Upper lobe of right lung (tissue), 1 donor: ENCODE data around the gene FKBP10. TPM values are rescaled to one million over a fixed set of nuclear protein-coding genes. Genes with fewer than 3 reads are reported as not detected.

Source experiments
- ATAC-seq: fragments of 200-7000 bp; cut with Tn5 transposase; one replicate; pipeline ENCODE4 v1.9.1; 2020; ENCODE audit warnings: mild to moderate bottlenecking, moderate library complexity
- DNase-seq: peaks from one replicate; pipeline ENCODE4 v3.0.0-alpha.2; 2020
- H3K27ac ChIP-seq: fragments of 200-600 bp; one replicate; pipeline ENCODE4 v1.8.0; 2022
- H3K27me3 ChIP-seq: fragments of 200-600 bp; one replicate; pipeline ENCODE4 v1.8.0; 2022; ENCODE audit warnings: mild to moderate bottlenecking
- H3K36me3 ChIP-seq: fragments of 200-600 bp; one replicate; pipeline ENCODE4 v1.8.0; 2022
- H3K4me1 ChIP-seq: fragments of 200-600 bp; one replicate; pipeline ENCODE4 v1.8.0; 2022
- H3K4me3 ChIP-seq: fragments of 200-600 bp; one replicate; pipeline ENCODE4 v1.8.0; 2022; ENCODE audit warnings: mild to moderate bottlenecking
- H3K9me3 ChIP-seq: fragments of 200-600 bp; one replicate; pipeline ENCODE4 v1.8.0; 2022
- intact Hi-C: fragments of 100-400 bp; cut with DNase I; formaldehyde crosslinking; loops from one replicate; pipeline ENCODE4 v1.11.0; 2022
- total RNA-seq: library from RNA; stranded (reverse); fragmentation: NEBNext Ultra II Directional; extraction: Animal tissue kit (Norgen Biotek cat#: 25700); gene quantifications from one replicate; pipeline ENCODE4 v1.2.1, GENCODE V29; 2021
- TF ChIP-seq, protein P1 (sequence below): fragments of 200-600 bp; IDR thresholded peaks from one replicate; pipeline ENCODE4 v1.8.0; 2022; ENCODE audit warnings: antibody characterized with exemption
- donor health status: DM: no; HTN: yes; CAD: no; lungs with severe emphysema.

Gene FKBP10
- total RNA-seq, 1 donor from 2014 or later = 34.5 TPM

DNA sequence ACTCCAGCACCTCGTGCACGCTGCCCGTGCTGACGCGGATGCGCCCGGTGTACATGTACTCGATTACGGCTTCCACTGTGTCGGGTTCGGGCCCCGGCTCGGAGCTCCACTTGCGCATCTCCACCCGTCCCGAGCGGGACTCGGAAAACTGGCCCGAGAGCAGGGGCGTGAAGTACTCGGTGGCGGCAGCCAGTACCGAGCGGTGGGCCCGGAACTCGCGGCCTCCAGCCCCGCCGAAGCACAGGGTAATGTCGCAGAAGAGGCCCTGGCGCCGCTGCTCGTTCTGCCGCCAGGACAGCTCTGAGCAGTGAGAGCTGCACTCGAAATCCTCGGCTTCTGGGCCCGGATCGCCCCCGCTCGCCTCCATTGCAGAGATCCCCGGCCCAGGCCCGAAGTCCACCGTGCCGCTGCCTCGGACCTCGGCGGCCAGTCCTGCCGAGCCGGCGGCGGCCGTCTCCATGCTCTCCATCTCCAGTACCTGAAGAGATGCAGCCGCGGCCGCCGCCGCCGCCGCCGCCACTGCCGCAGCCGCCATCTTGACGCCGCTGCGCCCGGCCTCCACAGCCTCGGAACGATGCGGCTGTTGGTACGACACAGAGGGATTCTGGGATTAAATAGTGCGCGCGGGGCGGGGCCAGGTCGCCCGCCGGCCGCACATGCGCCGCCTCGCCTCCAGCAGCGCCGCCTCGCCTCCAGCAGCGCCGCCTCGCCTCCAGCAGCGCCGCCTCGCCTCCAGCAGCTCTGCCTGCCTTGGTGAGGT, 52.2 kb downstream of the FKBP10 start, which contains the start of gene KLHL11:
Gene KLHL11, minus strand, starts transcription at position 588 of the 760 bp plus-strand sequence. Its CDS starts 53 bp downstream, at position 535.
- intact Hi-C loops = no loop called here
- Histone ChIP-seq H3K27me3 (no peaks in the 10 kb centered on the region), H3K4me1 (peaks cover 18% of the 10 kb centered on the region), H3K36me3 (peaks cover 33% of the 10 kb centered on the region), H3K27ac (peak within 1 kb of the TSS; percentile 95), H3K9me3 (no peaks in the 10 kb centered on the region), H3K4me3 (peak within 1 kb of the TSS; percentile 96)
- DNase-seq (peak; percentile 94), ATAC-seq (peak; percentile 97)
- TF ChIP-seq, protein P1, sequence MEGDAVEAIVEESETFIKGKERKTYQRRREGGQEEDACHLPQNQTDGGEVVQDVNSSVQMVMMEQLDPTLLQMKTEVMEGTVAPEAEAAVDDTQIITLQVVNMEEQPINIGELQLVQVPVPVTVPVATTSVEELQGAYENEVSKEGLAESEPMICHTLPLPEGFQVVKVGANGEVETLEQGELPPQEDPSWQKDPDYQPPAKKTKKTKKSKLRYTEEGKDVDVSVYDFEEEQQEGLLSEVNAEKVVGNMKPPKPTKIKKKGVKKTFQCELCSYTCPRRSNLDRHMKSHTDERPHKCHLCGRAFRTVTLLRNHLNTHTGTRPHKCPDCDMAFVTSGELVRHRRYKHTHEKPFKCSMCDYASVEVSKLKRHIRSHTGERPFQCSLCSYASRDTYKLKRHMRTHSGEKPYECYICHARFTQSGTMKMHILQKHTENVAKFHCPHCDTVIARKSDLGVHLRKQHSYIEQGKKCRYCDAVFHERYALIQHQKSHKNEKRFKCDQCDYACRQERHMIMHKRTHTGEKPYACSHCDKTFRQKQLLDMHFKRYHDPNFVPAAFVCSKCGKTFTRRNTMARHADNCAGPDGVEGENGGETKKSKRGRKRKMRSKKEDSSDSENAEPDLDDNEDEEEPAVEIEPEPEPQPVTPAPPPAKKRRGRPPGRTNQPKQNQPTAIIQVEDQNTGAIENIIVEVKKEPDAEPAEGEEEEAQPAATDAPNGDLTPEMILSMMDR = no peak

DNA sequence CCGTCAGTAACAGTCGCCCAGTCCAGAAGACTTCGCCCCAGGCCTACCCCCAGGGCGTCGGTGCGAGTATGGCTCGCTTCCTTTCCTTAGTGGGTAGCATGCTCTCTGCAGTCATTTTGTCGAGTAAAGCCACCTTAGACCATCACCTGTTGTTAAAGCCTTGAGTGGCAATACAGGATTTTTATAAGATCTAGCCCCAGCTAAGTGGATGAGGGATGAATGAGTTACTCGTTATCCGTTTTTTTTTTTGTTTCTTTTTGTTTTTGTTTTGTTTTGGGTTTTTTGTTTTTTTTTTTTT, 52.7 kb downstream of the FKBP10 start:
- H3K36me3 ChIP-seq = peaks cover 38% of the 10 kb centered on the region
- peaks cover 18% of the 10 kb centered on the region for H3K4me1 ChIP-seq
- H3K4me3 ChIP-seq = peak overlapping the region; percentile 96
- TF ChIP-seq, protein P1 = no peak
- no peaks in the 10 kb centered on the region for H3K27me3 ChIP-seq
- peak overlapping the region; percentile 95 for H3K27ac ChIP-seq
- intact Hi-C loops = no loop called here
- ATAC-seq (no peak), DNase-seq (no peak)
- no peaks in the 10 kb centered on the region for H3K9me3 ChIP-seq

DNA sequence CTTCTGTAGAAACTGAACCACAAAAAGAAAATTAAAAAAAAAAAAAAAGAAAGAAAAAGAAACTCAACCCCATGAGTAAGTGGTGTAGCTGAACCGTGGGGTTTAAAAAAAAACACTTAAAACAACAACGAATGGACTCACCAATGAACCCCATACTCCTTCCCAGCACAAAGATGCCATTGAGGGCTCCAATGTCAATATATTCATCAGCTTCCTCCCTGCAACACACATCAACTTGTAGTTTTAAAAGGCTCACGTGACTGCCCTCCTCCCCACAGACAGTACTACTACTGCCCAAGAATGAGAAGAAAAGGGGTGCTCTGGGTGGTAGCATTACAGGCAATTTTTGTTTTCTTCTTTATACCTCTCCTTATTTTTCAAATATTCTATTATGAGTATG, 55.8 kb downstream of the FKBP10 start:
- Histone ChIP-seq H3K36me3 (peaks cover 66% of the 10 kb centered on the region), H3K27ac (no peak overlapping the region), H3K9me3 (no peaks in the 10 kb centered on the region), H3K4me3 (no peak overlapping the region), H3K27me3 (no peaks in the 10 kb centered on the region), H3K4me1 (peaks cover 7% of the 10 kb centered on the region)
- TF ChIP-seq, protein P1 = no peak
- ATAC-seq (no peak), DNase-seq (no peak)
- intact Hi-C loops = no loop called here

DNA sequence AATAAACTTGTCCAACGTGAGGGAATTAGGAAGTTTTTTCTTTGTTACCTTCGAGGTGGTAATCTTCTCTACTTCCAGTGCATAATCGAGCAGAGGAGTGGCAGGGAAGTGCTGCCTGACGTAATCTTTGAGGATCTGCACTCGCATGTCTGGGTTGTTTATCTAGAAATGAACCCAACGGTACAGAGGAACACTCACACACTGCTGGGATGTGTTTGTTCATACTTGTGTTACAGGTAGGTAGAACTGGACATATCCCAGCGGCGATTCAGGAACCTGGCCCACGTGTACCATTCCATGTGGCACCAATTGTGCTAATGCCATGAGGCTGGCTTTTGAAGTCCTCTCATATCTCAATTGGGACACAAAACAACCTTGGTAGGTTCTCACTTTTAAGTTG, 56.6 kb downstream of the FKBP10 start:
- Histone ChIP-seq H3K4me3 (no peak overlapping the region), H3K4me1 (no peaks in the 10 kb centered on the region), H3K27me3 (no peaks in the 10 kb centered on the region), H3K36me3 (peaks cover 74% of the 10 kb centered on the region), H3K27ac (no peak overlapping the region), H3K9me3 (no peaks in the 10 kb centered on the region)
- ATAC-seq (peak; percentile 52), DNase-seq (peak; percentile 44)
- intact Hi-C loops = no loop called here
- TF ChIP-seq, protein P1 = no peak

DNA sequence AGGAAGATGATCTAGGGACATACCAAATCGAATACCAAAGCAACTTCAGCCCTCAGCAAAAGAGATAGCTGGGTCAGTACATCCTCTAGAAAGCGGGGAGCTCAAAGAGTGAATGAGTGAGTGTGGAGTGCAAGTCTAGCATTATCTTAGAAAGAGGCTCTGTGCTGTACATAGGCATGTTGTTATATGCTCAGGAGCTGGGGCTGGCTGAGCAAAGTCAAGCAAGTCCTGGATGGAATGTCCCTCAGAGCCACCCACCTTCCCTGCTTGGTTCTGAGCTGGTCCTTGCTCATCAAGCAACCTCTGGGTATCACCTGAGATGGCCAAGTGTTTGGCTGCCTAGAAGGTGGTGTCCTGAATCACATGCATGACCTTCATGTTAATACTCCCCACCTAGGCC, 57.3 kb downstream of the FKBP10 start:
- H3K4me3 ChIP-seq = no peak overlapping the region
- H3K9me3 ChIP-seq = no peaks in the 10 kb centered on the region
- ATAC-seq = no peak
- TF ChIP-seq, protein P1 = no peak
- H3K36me3 ChIP-seq = peaks cover 74% of the 10 kb centered on the region
- no peak for DNase-seq
- intact Hi-C loops = no loop called here
- no peaks in the 10 kb centered on the region for H3K4me1 ChIP-seq
- no peak overlapping the region for H3K27ac ChIP-seq
- H3K27me3 ChIP-seq = no peaks in the 10 kb centered on the region

DNA sequence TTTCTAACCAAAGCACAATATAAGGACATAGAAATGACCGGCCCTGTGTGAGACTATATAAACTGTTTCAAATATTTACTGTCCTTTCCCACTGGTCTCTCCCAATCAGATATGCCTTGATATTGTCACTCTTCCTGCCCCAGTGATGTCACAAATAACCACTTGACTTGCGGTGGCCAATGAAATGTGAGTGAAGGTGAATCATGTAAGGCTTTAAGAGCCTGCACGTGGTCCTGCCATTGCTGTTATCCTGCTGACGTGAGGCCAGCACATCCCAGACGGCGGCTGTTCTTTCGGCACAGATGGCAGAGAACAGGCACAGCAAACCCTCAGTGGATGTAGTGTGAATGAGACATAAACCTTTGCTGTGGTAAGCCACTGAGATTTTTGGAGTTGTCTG, 57.8 kb downstream of the FKBP10 start:
- DNase-seq (no peak), ATAC-seq (no peak)
- Histone ChIP-seq H3K4me3 (no peak overlapping the region), H3K9me3 (no peaks in the 10 kb centered on the region), H3K27me3 (no peaks in the 10 kb centered on the region), H3K36me3 (peaks cover 74% of the 10 kb centered on the region), H3K27ac (no peak overlapping the region), H3K4me1 (no peaks in the 10 kb centered on the region)
- intact Hi-C loops = no loop called here
- TF ChIP-seq, protein P1 = no peak
